Upper lobe of right lung (tissue), 1 donor: ENCODE data around the gene SART1. TPM values are rescaled to one million over a fixed set of nuclear protein-coding genes. Genes with fewer than 3 reads are reported as not detected.

Experiments
- ATAC-seq: fragments of 200-7000 bp; cut with Tn5 transposase; one replicate; pipeline ENCODE4 v1.9.1; 2020; ENCODE audit warnings: mild to moderate bottlenecking, moderate library complexity
- DNase-seq: peaks from one replicate; pipeline ENCODE4 v3.0.0-alpha.2; 2020
- H3K27ac ChIP-seq: fragments of 200-600 bp; one replicate; pipeline ENCODE4 v1.8.0; 2022
- H3K27me3 ChIP-seq: fragments of 200-600 bp; one replicate; pipeline ENCODE4 v1.8.0; 2022; ENCODE audit warnings: mild to moderate bottlenecking
- H3K36me3 ChIP-seq: fragments of 200-600 bp; one replicate; pipeline ENCODE4 v1.8.0; 2022
- H3K4me1 ChIP-seq: fragments of 200-600 bp; one replicate; pipeline ENCODE4 v1.8.0; 2022
- H3K4me3 ChIP-seq: fragments of 200-600 bp; one replicate; pipeline ENCODE4 v1.8.0; 2022; ENCODE audit warnings: mild to moderate bottlenecking
- H3K9me3 ChIP-seq: fragments of 200-600 bp; one replicate; pipeline ENCODE4 v1.8.0; 2022
- intact Hi-C: fragments of 100-400 bp; cut with DNase I; formaldehyde crosslinking; loops from one replicate; pipeline ENCODE4 v1.11.0; 2022
- total RNA-seq: library from RNA; stranded (reverse); fragmentation: NEBNext Ultra II Directional; extraction: Animal tissue kit (Norgen Biotek cat#: 25700); gene quantifications from one replicate; pipeline ENCODE4 v1.2.1, GENCODE V29; 2021
- TF ChIP-seq, protein P1 (sequence below): fragments of 200-600 bp; IDR thresholded peaks from one replicate; pipeline ENCODE4 v1.8.0; 2022; ENCODE audit warnings: antibody characterized with exemption
- donor health status: DM: no; HTN: yes; CAD: no; lungs with severe emphysema.

SART1 gene
- total RNA-seq, 1 donor from 2014 or later = 53.3 TPM

DNA sequence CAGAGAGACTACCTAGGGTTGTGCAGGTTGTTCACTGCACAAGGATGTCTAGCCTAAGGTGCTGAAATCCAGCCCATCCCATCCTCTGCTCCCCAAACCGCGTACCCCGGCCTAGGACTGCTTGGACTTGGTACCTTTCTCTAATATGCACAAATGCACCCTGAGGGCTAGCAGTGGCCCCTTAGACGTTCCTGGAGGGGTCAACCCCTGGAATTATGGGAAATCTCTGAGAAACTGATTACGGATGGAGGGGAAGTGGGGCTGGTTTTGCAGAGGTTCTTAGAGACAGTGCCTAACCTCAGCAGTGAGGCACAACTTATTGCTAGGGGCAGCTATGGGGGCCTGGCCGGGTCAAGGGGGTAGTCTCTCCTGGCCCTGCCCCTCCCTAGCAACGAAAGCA, 45.1 kb upstream of the SART1 start:
- intact Hi-C loops = no loop called here
- Histone ChIP-seq H3K9me3 (no peaks in the 10 kb centered on the region), H3K27ac (no peak overlapping the region), H3K4me3 (no peak overlapping the region), H3K36me3 (no peaks in the 10 kb centered on the region), H3K4me1 (peaks cover 55% of the 10 kb centered on the region), H3K27me3 (no peaks in the 10 kb centered on the region)
- no peak for DNase-seq
- no peak for ATAC-seq
- TF ChIP-seq, protein P1, sequence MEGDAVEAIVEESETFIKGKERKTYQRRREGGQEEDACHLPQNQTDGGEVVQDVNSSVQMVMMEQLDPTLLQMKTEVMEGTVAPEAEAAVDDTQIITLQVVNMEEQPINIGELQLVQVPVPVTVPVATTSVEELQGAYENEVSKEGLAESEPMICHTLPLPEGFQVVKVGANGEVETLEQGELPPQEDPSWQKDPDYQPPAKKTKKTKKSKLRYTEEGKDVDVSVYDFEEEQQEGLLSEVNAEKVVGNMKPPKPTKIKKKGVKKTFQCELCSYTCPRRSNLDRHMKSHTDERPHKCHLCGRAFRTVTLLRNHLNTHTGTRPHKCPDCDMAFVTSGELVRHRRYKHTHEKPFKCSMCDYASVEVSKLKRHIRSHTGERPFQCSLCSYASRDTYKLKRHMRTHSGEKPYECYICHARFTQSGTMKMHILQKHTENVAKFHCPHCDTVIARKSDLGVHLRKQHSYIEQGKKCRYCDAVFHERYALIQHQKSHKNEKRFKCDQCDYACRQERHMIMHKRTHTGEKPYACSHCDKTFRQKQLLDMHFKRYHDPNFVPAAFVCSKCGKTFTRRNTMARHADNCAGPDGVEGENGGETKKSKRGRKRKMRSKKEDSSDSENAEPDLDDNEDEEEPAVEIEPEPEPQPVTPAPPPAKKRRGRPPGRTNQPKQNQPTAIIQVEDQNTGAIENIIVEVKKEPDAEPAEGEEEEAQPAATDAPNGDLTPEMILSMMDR = no peak

DNA sequence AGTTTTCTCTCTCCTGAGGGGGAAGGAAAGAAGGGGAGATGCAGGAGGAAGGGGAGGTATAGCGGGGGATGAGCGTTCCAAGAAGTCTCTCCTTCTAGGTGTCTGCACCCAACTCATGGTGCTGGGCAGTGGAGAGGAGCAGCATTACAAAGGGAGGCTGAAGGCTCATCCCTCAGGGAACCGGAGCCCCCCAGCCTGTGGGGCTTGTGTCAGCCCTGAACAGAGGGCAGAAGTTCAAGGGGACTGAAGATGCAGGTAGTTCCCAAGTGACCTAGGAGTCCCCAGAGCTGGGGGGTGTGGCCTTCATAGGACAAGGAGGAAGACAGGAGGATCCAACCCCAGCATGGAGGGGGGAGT, 44.5 kb upstream of the SART1 start:
- Histone ChIP-seq H3K36me3 (peaks cover 1% of the 10 kb centered on the region), H3K4me1 (peaks cover 49% of the 10 kb centered on the region), H3K27me3 (no peaks in the 10 kb centered on the region), H3K9me3 (no peaks in the 10 kb centered on the region), H3K27ac (no peak overlapping the region), H3K4me3 (peak overlapping the region; percentile 89)
- intact Hi-C loops = no loop called here
- TF ChIP-seq, protein P1 = no peak
- ATAC-seq (no peak), DNase-seq (no peak)

DNA sequence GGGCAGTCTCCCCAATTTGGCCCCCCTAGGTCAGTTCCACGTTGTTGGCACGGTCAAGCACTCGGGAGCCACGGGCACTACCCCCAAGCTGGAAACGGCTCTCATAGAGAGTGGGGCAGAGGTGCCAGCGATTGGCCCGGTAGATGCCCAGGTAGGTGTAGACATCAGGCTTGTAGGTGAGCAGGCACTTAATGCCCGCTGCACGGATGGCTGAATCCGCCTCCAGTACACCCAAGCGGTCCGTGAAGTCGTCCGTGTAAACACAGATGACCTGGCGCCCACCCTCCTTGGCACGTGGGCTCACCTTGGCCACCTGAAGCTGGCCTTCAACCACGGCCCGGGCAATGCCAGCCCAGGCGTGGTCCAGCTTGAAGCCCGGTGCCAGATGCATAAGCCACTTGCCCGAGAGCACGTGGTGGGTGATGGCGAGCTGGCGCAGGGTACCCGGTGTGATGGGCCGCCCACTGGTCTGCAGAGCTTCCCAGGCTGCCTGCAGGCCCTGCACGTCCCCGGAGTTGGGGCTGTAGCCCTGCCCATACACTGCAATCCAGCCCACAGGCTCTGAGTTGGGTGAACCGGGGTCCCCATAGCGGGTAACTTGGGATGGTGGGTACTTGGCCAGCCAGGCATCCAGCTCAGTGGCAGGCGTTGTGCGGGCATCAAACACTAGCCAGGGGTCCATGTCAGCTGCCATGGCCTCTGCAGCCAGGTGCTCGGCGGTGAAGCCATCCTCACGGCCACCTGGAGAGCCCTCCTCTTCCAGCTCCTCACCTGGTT, 43.9 kb upstream of the SART1 start:
- peak overlapping the region; percentile 89 for H3K4me3 ChIP-seq
- H3K36me3 ChIP-seq = peaks cover 7% of the 10 kb centered on the region
- no peaks in the 10 kb centered on the region for H3K27me3 ChIP-seq
- H3K9me3 ChIP-seq = no peaks in the 10 kb centered on the region
- H3K4me1 ChIP-seq = peaks cover 48% of the 10 kb centered on the region
- intact Hi-C loops = no loop called here
- H3K27ac ChIP-seq = peak overlapping the region; percentile 94
- ATAC-seq (no peak), DNase-seq (peak; percentile 67)
- TF ChIP-seq, protein P1 = no peak

DNA sequence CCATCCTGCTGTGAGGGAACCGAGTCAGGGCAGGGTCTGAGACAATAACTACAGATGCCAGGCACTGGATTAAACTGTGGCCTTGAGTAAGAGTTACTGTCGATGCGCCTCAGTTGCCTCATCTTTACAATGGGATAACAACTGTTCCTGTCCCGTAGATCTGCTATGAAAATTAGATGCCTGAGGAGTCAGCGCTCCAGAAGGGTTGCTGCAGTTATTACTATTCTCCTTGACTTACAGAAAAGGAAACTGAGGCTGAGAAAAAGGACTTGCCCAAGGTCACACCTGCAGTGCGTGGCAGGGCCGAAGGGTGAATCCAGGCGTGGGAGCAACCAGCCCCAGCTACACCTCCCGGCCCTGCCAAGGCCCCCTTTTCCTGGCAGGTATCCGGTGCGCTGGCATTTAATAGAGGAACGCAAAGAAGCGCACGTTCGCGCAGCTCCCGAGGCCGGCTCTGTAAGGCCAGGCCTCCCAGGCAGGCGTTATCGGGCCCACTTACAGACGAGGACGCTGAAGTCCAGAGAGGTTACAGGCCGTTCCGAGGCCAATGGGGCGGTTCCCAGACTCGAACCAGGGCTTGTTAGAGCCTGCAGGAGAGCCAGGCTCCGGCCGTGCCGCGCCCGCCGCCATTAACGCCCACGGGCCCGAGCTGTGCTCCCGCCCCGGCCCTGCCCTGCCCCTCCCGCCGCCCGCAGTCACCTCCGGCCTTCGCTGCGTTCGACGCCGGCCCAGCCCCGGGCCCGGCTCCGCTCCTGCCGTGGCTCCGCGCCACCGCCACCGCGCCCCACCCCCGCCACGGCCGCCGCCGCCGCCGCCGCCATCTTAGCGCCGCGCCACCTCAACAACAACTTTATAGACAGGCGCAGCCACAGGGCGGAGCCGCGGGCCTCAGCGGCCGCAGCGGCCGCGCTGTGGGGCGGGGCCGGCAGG, 43.1 kb upstream of the SART1 start, which contains the start of gene C11orf68:
Gene C11orf68 (minus strand): TSS at position 852 of the 930 bp plus-strand sequence. CDS start 31 bp downstream, at position 821.
- Histone ChIP-seq H3K27me3 (no peaks in the 10 kb centered on the region), H3K4me3 (peak within 1 kb of the TSS; percentile 98), H3K4me1 (peaks cover 48% of the 10 kb centered on the region), H3K9me3 (no peaks in the 10 kb centered on the region), H3K36me3 (peaks cover 15% of the 10 kb centered on the region), H3K27ac (peak within 1 kb of the TSS; percentile 94)
- TF ChIP-seq, protein P1 = no peak
- intact Hi-C loops = no loop called here
- DNase-seq = no peak
- no peak for ATAC-seq

DNA sequence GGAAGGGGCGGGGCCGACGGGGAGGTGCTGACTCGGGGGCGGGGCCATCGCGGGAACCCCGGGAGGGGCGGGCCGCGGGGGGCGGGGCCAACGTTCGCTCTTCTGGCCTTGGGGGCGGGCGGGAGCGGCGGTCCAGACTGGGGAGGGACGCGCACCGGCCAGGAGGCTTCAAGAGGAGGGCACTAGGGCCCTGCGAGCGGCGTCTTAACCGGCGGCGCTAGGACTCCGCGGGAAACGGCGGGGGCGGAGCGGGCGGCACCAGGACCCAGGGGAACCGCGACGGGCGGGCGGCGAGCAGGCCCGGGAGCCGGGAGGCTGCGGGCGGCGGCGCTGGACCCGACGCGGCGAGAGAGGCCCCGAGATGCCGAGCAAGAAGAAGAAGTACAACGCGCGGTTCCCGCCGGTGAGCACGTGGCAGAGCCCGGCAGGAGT, 42.4 kb upstream of the SART1 start, which contains the start of gene DRAP1:
Gene DRAP1 (plus strand): TSS at position 286 of the 432 bp plus-strand sequence. CDS start 76 bp downstream, at position 362.
- ATAC-seq (peak; percentile 94), DNase-seq (peak; percentile 100)
- Histone ChIP-seq H3K4me3 (peak within 1 kb of the TSS; percentile 98), H3K27ac (peak within 1 kb of the TSS; percentile 94), H3K36me3 (peaks cover 16% of the 10 kb centered on the region), H3K9me3 (no peaks in the 10 kb centered on the region), H3K4me1 (peaks cover 48% of the 10 kb centered on the region), H3K27me3 (no peaks in the 10 kb centered on the region)
- intact Hi-C loops = no loop called here
- TF ChIP-seq, protein P1 = no peak
